NCI-H1105 (cell line): ENCODE results near the gene TECRL.

Experiments used
- DNase-seq: peaks from one replicate; lab custom pipeline; 2025; lab: John Stamatoyannopoulos, UW

Gene TECRL

DNA sequence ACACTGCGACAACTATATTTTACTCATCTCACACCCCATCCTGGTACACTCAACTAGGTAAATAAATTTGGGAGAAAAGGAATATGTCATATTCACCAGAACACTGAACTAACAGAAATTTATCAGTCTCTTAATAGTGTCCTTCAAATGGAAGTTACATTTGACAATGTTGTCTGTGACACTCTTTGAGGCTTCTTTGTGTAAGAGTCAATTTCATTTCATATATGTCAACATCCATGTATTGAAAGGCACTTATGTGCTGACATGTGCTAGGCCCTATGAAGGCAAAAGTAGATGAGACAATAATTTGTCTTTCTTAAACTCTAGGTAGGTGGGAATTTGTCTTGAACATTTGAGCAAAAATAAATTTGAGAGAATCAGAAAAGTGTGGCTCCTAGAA, 82.0 kb downstream of the TECRL start:
- no peak for DNase-seq

DNA sequence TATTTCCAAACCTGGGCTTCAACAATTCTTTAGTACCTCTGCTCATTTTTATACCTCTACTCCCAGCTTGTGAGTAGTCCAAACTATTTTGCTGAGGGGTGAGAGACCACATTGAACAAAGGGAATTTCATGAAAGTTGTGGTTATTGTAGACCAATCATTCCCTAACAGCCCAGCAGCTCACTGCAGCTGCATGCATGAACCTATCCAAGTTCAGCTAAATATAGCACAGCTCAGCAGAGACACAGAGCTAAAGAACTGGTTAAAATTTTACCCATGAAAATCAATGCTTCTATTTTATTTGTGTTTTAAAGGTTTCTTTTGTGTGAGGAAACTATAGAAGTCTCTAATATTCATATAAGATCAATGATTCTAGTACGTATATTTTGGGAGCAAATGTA, 82.7 kb downstream of the TECRL start:
- DNase-seq = no peak

DNA sequence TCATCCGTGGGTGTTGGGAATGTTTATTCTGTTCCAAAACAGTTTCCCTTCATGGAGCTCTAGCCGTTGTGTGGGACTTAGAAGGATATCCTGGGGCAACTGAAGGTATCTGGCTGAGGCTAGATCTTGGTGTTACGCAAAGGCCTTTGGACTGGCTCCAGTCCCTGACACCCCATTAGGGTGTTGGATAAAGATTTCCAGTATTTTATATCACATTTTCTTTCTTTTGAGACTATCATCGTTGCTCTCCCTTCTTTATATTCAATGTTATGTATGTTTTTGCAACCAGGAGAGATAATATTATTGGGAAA, 103.0 kb downstream of the TECRL start:
- no peak for DNase-seq

DNA sequence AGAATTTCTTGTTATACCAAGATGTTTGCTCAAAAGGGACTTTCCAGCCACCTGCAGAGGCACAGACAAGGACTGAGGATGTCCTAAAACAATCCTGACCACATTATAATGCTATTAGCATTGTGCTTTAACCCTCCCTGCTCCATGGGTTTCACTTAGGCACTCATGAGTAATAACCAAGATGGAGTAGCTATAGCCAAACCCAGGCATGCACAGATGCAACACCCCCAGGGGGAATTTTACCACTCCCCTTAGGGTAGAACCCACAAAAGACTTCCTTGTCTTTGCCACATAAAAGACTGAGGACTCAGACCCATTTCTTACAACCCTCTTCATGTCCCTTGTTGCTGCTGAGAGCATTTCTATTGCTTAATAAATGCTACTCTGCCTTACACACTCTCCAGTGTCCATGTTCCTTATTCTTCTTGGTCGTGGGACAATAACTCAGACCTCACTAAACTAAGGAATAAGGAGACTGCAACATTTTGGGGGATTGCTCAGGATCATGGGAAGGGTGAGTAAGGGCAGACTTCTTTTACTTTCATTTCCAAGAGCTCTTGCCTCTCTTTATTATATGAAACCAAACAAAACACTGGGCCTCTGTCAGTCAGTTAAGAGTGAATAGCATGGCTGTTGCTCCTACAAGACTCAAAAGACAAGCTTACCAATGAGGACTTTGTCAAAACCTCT, 103.5 kb downstream of the TECRL start:
- DNase-seq = no peak

DNA sequence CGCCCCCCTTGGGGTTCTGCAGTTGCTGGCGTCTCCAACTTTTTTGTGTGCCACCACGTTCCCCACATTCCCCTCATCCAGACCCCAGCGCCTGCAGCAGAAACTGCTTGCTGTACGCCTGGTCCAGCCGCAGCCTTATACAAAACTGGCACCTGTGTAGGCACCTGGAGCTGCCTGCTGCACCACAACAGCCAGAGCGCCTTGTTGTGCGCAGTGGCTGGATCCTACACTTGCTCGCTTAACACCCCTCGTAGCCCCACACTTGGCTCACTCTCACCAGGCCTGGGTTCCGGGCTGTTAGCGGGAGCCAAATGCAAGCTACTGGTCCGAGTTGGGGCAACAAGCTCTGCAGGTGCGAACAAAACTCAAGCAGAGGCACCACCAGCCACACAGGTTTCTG, 136.8 kb downstream of the TECRL start:
- DNase-seq = no peak

DNA sequence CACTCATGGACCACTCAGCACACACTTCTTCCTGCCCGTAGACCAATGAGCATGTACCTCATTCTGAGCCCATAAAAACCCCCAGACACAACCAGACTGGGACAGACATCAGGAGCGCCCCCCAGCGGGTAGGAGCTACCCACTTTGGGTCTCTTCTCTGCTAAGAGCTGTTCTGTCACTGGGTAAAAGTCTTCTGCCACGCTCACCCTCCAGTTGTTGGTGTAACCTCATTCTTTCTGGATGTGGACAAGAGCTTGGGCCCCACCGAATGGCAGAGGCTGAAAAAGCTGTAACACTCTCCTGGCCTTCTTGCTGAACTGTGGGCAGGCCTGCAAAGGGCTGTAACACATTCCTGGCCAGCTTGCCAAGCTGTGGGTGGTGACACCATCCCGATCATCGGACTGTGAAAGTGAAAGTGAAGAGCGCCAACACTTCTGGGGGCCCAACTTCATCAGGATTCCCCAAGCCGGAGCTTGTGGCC, 137.6 kb downstream of the TECRL start:
- DNase-seq = no peak

DNA sequence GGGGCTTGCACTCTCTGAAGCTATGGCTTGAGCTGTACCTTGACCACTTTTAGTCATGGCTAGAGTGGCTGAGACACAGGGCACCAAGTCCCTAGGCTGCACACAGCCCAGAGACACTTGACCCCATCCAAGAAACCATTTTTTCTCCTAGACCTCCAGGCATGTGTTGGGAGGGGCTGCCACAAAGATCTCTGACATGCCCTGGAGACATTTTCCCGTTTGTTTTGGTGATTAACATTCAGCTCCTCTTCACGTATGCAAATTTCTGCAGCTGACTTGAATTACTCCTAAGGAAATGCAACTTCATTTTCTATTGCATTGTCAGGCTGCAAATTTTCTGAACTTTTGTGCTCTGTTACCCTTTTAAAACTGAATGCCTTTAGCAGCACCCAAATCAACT, 142.6 kb downstream of the TECRL start:
- no peak for DNase-seq

GRCh38 chr4:64266263-64266662, 143.0 kb downstream of the TECRL start:
- no peak for DNase-seq

DNA sequence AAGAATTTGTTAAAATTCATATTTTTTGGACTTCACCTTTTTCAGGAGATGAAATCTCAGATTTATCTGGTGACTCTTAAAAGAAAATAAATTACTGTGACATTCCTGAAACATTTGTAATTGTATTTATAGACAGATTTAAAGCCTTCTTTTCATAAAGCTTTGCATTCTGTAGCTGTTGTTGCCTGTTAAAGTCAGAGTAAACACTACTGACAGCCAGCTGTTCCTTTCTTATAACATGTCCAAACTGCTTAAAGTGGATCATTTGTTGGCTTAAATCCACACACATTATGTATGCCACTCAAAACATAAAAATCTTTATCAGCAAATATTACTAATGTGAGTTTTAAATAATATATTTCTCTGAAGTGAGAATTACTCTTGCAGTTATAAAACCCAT, 157.5 kb downstream of the TECRL start:
- DNase-seq = no peak

DNA sequence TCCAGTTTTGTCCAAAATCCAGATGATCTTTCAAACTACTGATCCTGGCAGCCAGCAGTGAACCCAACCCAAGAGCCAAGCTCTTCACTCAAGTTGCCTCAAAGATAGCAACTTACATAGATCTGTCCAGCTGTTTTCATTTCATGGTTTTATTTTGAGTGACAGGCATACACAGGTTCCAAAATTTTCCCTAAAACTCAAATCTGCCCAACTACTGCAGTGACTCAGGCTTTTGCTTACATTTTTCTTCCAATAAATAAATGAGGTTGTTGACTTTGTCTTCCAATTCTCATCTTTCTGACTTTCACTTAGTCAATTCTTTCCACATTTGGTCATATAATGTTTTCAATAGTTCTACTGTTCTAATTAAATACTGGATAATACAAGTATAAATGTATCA, 158.8 kb downstream of the TECRL start:
- no peak for DNase-seq

DNA sequence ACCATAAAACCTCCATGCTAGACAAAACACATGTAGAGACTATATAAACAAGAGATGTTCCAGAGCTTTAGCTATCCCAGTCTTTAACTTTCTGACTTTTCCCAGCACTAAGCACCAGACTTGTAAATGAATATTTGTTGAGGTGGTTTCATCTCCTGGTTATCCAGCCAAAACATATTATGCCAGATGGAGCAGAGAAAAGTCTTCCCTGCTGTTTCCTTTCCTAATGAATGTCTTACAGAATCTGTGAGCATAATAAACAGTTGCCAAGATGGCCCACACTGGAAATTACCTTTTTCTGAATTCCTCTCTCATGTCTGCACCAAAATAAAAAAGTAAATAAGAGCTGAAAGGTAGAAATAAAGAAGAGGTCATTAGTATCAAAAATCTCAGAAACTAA, 159.2 kb downstream of the TECRL start:
- no peak for DNase-seq

DNA sequence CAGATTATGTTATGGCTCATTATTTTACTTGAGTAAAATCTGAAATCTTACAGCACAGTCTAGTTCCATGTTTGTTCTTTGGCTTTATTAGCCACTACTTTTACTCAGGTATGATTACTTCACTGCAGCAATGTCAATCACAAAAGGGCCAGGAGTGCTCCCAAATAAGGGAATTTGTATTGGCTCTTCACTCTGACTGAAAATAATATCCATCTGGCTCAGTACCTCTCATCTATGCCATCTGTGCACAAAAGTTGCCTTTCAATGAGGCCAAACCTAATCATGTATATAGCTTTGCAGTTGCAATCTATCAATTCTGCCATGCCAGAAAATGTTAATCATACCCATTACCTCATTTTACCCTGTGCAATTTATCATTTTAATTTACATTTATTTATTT, 161.1 kb downstream of the TECRL start:
- no peak for DNase-seq

GRCh38 chr4:64230709-64231310, 178.4 kb downstream of the TECRL start:
- no peak for DNase-seq
